K562 (cell line): Measurements from ENCODE around the gene LY6G6D. TPM values are rescaled to one million over a fixed set of nuclear protein-coding genes. Genes with fewer than 3 reads are reported as not detected.

Source experiments
- CHD4 ChIP-seq: fragments of 200-600 bp; sonication (generic); IDR thresholded peaks from 3 replicates; pipeline ENCODE4 v1.6.1; 2012; ENCODE audit warnings: low read depth, mild to moderate bottlenecking, mixed read lengths, low read length, inconsistent platforms; ENCODE audit not compliant: insufficient read depth, insufficient replicate concordance, poor library complexity, severe bottlenecking
- DMBX1 ChIP-seq: fragments of 250-450 bp; sonication (Bioruptor Pico); IDR thresholded peaks from 2 replicates; pipeline ENCODE4 v1.8.0; 2022; ENCODE audit warnings: inconsistent platforms, mild to moderate bottlenecking, moderate library complexity, borderline replicate concordance
- E2F8 ChIP-seq: fragments of 450-650 bp; IDR thresholded peaks from 2 replicates; pipeline ENCODE4 v1.7.1; 2018; ENCODE audit warnings: mild to moderate bottlenecking, low read depth; ENCODE audit not compliant: partially characterized antibody
- ELK3 ChIP-seq: fragments of 450-650 bp; formaldehyde crosslinking; IDR thresholded peaks from 2 replicates; pipeline ENCODE4 v1.4.0; 2020; ENCODE audit warnings: mild to moderate bottlenecking
- PHTF2 ChIP-seq: fragments of 250-450 bp; sonication (Bioruptor Pico); IDR thresholded peaks from 2 replicates; pipeline ENCODE4 v1.5.0; 2021; ENCODE audit warnings: mild to moderate bottlenecking
- SP1 ChIP-seq: sonication (generic); formaldehyde crosslinking; IDR thresholded peaks from 2 replicates; pipeline ENCODE4 v1.8.1; 2022; ENCODE audit warnings: mild to moderate bottlenecking, missing genetic modification reagents
- STAG1 ChIP-seq: sonication (generic); formaldehyde crosslinking; IDR thresholded peaks from 2 replicates; pipeline ENCODE4 v1.5.0; 2020; ENCODE audit warnings: missing genetic modification reagents, borderline replicate concordance
- TAF15 ChIP-seq: fragments of 200-400 bp; formaldehyde crosslinking; IDR thresholded peaks from 2 replicates; pipeline ENCODE4 v1.6.1; 2017; ENCODE audit warnings: mild to moderate bottlenecking, low read depth, low read length, moderate library complexity
- THAP12 ChIP-seq: fragments of 250-450 bp; sonication (Bioruptor Pico); IDR thresholded peaks from 2 replicates; pipeline ENCODE4 v1.9.0; 2021; ENCODE audit warnings: mild to moderate bottlenecking, inconsistent platforms
- ZBTB7A ChIP-seq: IDR thresholded peaks from 2 replicates; pipeline ENCODE4 v1.6.1; 2011; ENCODE audit warnings: low read depth, mild to moderate bottlenecking, low read length, moderate library complexity, borderline replicate concordance; ENCODE audit not compliant: control insufficient read depth
- ZNF263 ChIP-seq: sonication (generic); formaldehyde crosslinking; IDR thresholded peaks from 2 replicates; pipeline ENCODE4 v1.8.0; 2022; ENCODE audit warnings: mild to moderate bottlenecking, missing genetic modification reagents, borderline replicate concordance
- ZNF280A ChIP-seq: fragments of 450-650 bp; IDR thresholded peaks from 2 replicates; pipeline ENCODE4 v1.6.1; 2018; ENCODE audit warnings: mild to moderate bottlenecking, low read depth; ENCODE audit not compliant: partially characterized antibody
- ZNF592 ChIP-seq: fragments of 450-650 bp; IDR thresholded peaks from 2 replicates; pipeline ENCODE4 v1.6.1; 2017; ENCODE audit warnings: antibody characterized with exemption, mild to moderate bottlenecking
- polyA plus RNA-seq, 8 experiments: library from polyadenylated mRNA; depleted of rRNA in 4 of 8; stranded (reverse) in 5 of 8; unstranded in 3 of 8; fragments of >200 nt; fragmentation: Nextera tagmentation in 2 of 8; fragmentation: Illumina TruSeq in 1 of 8; extraction: Ambion mirVana in 2 of 8; extraction: Trizol in 1 of 8; gene quantifications; 2 replicates each; pipeline versions ENCODE4 v1.2.1 to v1.2.3, GENCODE V29; 2011 to 2014; ENCODE audit warnings: inconsistent platforms in 1 of 8, missing spikeins in 1 of 8
- total RNA-seq, 7 experiments: library from RNA; depleted of rRNA in 6 of 7; stranded (reverse); fragments of >200 nt in 6 of 7; fragmentation: Illumina TruSeq in 2 of 7; extraction: Trizol in 2 of 7; gene quantifications; 2 replicates each; pipeline versions ENCODE4 v1.2.1 to v1.2.3, GENCODE V29; 2011 to 2021; ENCODE audit warnings: low replicate concordance in 1 of 7

Gene LY6G6D
- total and polyA plus RNA-seq, 9 of the 15 experiments (the other 6 are each of a cell fraction or from before 2014, with no cell fraction given) = 0.30 to 0.38 TPM; not detected in 7

- TF ChIP-seq TAF15 (no peak), ZBTB7A (0 out of 2 replicates have a peak, but pooled peaks have one; percentile 45), ELK3 (CRISPR knock-in tag) (no peak), CHD4 (no peak), ZNF280A (peak; percentile 23), THAP12 (0 out of 2 replicates have a peak, but pooled peaks have one; percentile 11), E2F8 (peak; percentile 7), STAG1 (CRISPR knock-in tag) (0 out of 2 replicates have a peak, but pooled peaks have one; percentile 17), DMBX1 (CRISPR knock-in tag) (0 out of 2 replicates have a peak, but pooled peaks have one; percentile 2), SP1 (CRISPR knock-in tag) (peak; percentile 11; the same call in 1 of the 2 replicates), PHTF2 (CRISPR knock-in tag) (no peak), ZNF592 (no peak), ZNF263 (CRISPR knock-in tag) (no peak)
These were observed 33.9 kb upstream of the LY6G6D start (continued) for GRCh38 chr6:31681135-31681671.
